NCI-H1694 (cell line): ENCODE data around the gene TMEM269.

ENCODE experiments used
- DNase-seq: peaks from one replicate; lab custom pipeline; 2025; lab: John Stamatoyannopoulos, UW

The TMEM269 gene

GRCh38 chr1:42784946-42785693 lies at the start of gene TMEM269:
TSS of gene TMEM269 (plus strand) at chr1:42784991. CDS start at chr1:42789894, 4,903 bp downstream.
- no peak for DNase-seq

GRCh38 chr1:42735056-42735455 lies 49.7 kb upstream of the TMEM269 start:
- no peak for DNase-seq

- peak; percentile 60 for DNase-seq
These were observed 49.2 kb upstream of the TMEM269 start for GRCh38 chr1:42735477-42736105.

GRCh38 chr1:42736152-42736551 lies 48.6 kb upstream of the TMEM269 start:
- peak; percentile 13 for DNase-seq

- DNase-seq: no peak
These were observed 48.1 kb upstream of the TMEM269 start for GRCh38 chr1:42736571-42737200.

- no peak for DNase-seq
These were observed 47.5 kb upstream of the TMEM269 start for GRCh38 chr1:42737257-42737656.

GRCh38 chr1:42737986-42738677 lies 46.7 kb upstream of the TMEM269 start:
- no peak for DNase-seq

GRCh38 chr1:42738678-42739226 lies 46.0 kb upstream of the TMEM269 start:
- no peak for DNase-seq

GRCh38 chr1:42739753-42740700 lies 44.8 kb upstream of the TMEM269 start, which contains the start of gene CLDN19:
TSS of gene CLDN19 (minus strand) at chr1:42740236. CDS start at chr1:42740063, 173 bp downstream.
- no peak for DNase-seq

- DNase-seq: no peak
These were observed 43.8 kb upstream of the TMEM269 start for GRCh38 chr1:42740851-42741580.

GRCh38 chr1:42741706-42742105 lies 43.1 kb upstream of the TMEM269 start:
- DNase-seq: no peak

- no peak for DNase-seq
These were observed 42.6 kb upstream of the TMEM269 start for GRCh38 chr1:42742141-42742540.

GRCh38 chr1:42742617-42743316 lies 42.0 kb upstream of the TMEM269 start:
- DNase-seq: no peak

- no peak for DNase-seq
These were observed 41.3 kb upstream of the TMEM269 start for GRCh38 chr1:42743317-42744147.

GRCh38 chr1:42744148-42744413 lies 40.7 kb upstream of the TMEM269 start:
- DNase-seq: no peak

GRCh38 chr1:42745851-42746250 lies 38.9 kb upstream of the TMEM269 start:
- no peak for DNase-seq

- DNase-seq: no peak
These were observed 38.2 kb upstream of the TMEM269 start for GRCh38 chr1:42746436-42747105.

- peak; percentile 74 for DNase-seq
These were observed 37.7 kb upstream of the TMEM269 start for GRCh38 chr1:42747125-42747524.
